ENCODE measurements around the gene GRIK4. TPM values are rescaled to one million over a fixed set of nuclear protein-coding genes. Genes with fewer than 3 reads are reported as not detected.

The GRIK4 gene
- total and polyA plus RNA-seq, 11 donors: 0.04 to 0.45 (median 0.12) TPM; not detected in 6

- intact Hi-C loops (cut with DNase I): no loop called here
- Histone ChIP-seq H3K27me3 (peaks cover 0 to 35% (median 4%) of the 10 kb centered on the region in 9 donors), H3K27ac (no peak overlapping the region), H3K4me1 (no peaks in the 10 kb centered on the region), H3K36me3 (no peaks in the 10 kb centered on the region), H3K4me3 (no peak overlapping the region), H3K9me3 (no peaks in the 10 kb centered on the region)
- WGBS, 4 donors: 76 to 83% (median 80%) methylated on average over 6 of the region's 6 CpGs
- DNase-seq (peak in 1 of 5 donors; percentile 8), ATAC-seq (no peak)
- TF ChIP-seq CTCF (IDR thresholded peaks at IDR 0.05): no peak
- TF ChIP-seq POLR2A (IDR thresholded peaks at IDR 0.05): no peak
Observed at GRCh38 chr11:120637131-120637530, 125.6 kb downstream of the GRIK4 start.

- ATAC-seq: no peak
- TF ChIP-seq CTCF (IDR thresholded peaks at IDR 0.05) (no peak), POLR2A (IDR thresholded peaks at IDR 0.05) (no peak)
- WGBS, 4 donors: 83 to 89% (median 85%) methylated on average over 10 of the region's 10 CpGs
- intact Hi-C loops (cut with DNase I): no loop called here
- DNase-seq: no peak
- Histone ChIP-seq H3K27ac (no peak overlapping the region), H3K9me3 (no peaks in the 10 kb centered on the region), H3K4me3 (no peak overlapping the region), H3K27me3 (peaks cover 0 to 47% (median 5%) of the 10 kb centered on the region in 9 donors), H3K4me1 (no peaks in the 10 kb centered on the region), H3K36me3 (no peaks in the 10 kb centered on the region)
Observed at GRCh38 chr11:120642196-120642894, 130.8 kb downstream of the GRIK4 start.

- ATAC-seq (no peak), DNase-seq (no peak)
- no peak overlapping the region for H3K4me3 ChIP-seq
- no peak overlapping the region for H3K27ac ChIP-seq
- 76 to 85% (median 83%) methylated on average over 5 to 6 of the region's 6 CpGs for WGBS, 4 donors
- TF ChIP-seq POLR2A (IDR thresholded peaks at IDR 0.05): no peak
- no peak for TF ChIP-seq CTCF (IDR thresholded peaks at IDR 0.05)
- intact Hi-C loops (cut with DNase I): no loop called here
- no peaks in the 10 kb centered on the region for H3K9me3 ChIP-seq
- no peaks in the 10 kb centered on the region for H3K4me1 ChIP-seq
- no peaks in the 10 kb centered on the region for H3K36me3 ChIP-seq
- peaks cover 0 to 47% (median 5%) of the 10 kb centered on the region in 9 donors for H3K27me3 ChIP-seq
Observed at GRCh38 chr11:120643284-120643683, 131.7 kb downstream of the GRIK4 start.

- H3K4me3 ChIP-seq: peak overlapping the region in 2 of 12 donors; percentile 10 to 19
- no peaks in the 10 kb centered on the region for H3K36me3 ChIP-seq
- H3K27me3 ChIP-seq: peaks cover 0 to 35% (median 5%) of the 10 kb centered on the region in 9 donors
- 14 to 19% (median 17%) methylated on average over 7 to 12 of the region's 12 CpGs for WGBS, 4 donors
- no peaks in the 10 kb centered on the region for H3K9me3 ChIP-seq
- intact Hi-C loops (cut with DNase I): no loop called here
- no peaks in the 10 kb centered on the region for H3K4me1 ChIP-seq
- DNase-seq: no peak
- TF ChIP-seq CTCF (IDR thresholded peaks at IDR 0.05) (no peak), POLR2A (IDR thresholded peaks at IDR 0.05) (no peak)
- no peak for ATAC-seq
- no peak overlapping the region for H3K27ac ChIP-seq
Observed at GRCh38 chr11:120645639-120646038, 134.1 kb downstream of the GRIK4 start.
